GM12891 (cell line): ENCODE results near the gene CPXM1.

ENCODE experiments used
- DNase-seq: peaks from one replicate; pipeline ENCODE4 v3.0.0; 2011; ENCODE audit warnings: low spot score; ENCODE audit not compliant: insufficient read length
- FAIRE-seq: peaks from 2 replicates; lab custom pipeline; 2011; peaks lifted over from hg19 to GRCh38; lab: Jason Lieb, UNC
- PAX5 ChIP-seq: IDR thresholded peaks from 2 replicates; pipeline ENCODE4 v1.6.1; 2011; ENCODE audit warnings: low read length, moderate library complexity, mild to moderate bottlenecking; ENCODE audit not compliant: insufficient read depth, severe bottlenecking
- POLR2A ChIP-seq: IDR thresholded peaks from 2 replicates; pipeline ENCODE4 v1.6.1; 2011; ENCODE audit warnings: low read depth, low read length, control low read depth
- POLR2AphosphoS5 ChIP-seq: IDR thresholded peaks from 2 replicates; pipeline ENCODE4 v1.6.1; 2011; ENCODE audit warnings: low read depth, low read length, control low read depth
- POU2F2 ChIP-seq: IDR thresholded peaks from 2 replicates; pipeline ENCODE4 v1.6.1; 2011; ENCODE audit warnings: low read depth, mild to moderate bottlenecking, control low read depth, low read length, moderate library complexity
- SPI1 ChIP-seq: IDR thresholded peaks from 2 replicates; pipeline ENCODE4 v1.6.1; 2011; ENCODE audit warnings: low read depth, low read length, control low read depth
- TAF1 ChIP-seq: IDR thresholded peaks from 2 replicates; pipeline ENCODE4 v1.6.1; 2011; ENCODE audit warnings: low read depth, low read length, control low read depth

CPXM1 gene

DNA sequence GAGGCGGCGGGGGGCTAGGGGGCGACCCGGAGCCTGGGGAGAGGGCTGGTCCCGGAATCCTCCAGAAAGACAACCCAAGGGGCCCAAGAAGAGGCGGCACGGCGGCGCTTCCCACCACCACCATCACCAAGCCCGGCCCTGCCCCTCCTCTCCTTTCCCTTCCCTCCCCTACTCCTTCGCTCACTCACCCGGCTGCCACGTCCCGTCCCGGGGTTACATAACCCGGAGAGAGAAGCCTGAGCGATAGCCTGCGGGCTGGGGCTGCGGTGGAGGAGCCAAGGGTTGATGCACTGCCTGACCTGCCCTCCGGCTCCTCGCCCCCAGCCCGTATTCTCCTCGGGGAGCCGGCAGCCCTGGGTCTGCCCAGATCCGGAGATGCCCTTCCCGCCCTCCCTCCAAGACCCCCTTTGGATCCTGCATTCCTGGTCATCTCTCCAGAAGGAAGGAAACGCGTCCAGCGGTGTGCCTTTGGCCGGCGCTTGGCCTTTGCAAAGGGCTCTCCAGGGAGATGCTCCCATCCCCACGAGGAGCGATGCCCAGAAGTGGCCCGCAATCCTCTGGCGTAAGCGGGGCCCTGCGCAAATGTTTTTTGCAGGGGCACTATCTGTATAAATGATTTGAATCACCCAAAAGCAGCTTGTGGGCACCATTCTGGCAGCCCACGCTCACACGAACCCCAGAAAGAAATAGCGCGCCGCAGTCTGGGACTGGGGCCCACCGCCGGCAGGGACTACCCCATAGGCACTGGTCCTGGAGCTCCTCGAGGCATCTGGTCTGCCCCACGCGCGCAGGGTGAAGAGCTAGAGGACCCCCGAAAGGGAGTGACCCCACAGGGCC, 4.6 kb upstream of the CPXM1 start:
- no peak for DNase-seq
- FAIRE-seq: no peak
- TF ChIP-seq POLR2A: no peak
- no peak for TF ChIP-seq TAF1
- no peak for TF ChIP-seq PAX5
- TF ChIP-seq POU2F2: no peak
- TF ChIP-seq SPI1: no peak
- no peak for TF ChIP-seq POLR2AphosphoS5

DNA sequence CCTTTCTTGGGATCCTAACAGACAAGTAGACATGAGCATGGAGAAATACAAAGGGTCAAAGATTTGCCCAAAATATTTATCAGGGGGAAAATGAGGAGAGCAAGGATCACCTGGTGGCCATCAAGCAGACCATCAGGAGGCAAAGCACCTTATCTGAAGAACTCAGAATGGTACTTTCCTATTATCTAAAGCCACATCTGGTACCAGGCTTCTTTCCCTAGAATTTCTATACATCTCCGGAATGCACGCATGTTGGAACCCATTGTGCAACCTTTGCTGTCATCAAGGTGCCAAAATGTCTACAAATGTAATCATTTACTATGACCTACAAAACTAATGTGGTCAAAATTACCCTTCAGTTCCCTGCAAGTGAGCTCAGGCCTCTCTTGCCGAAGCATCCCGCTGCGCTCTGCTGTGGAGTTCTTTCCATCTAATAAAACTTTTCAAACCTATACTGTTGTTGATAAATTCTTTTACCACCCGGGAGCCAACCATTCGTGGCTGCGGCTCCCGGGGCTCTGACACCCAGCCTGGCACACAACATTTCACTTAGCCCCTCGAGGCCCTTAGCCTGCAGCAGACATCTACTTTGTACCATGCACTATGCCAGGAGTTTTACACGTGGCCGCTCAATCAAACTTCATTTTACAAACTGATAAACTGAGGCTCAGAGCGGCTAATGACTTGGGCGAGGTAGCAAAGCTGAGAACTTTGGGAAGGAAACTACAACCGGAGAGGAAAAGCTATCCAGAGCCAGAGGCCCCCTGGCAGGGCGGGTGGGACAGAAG, 3.8 kb upstream of the CPXM1 start:
- TF ChIP-seq PAX5 (no peak), SPI1 (no peak)
- FAIRE-seq (no peak), DNase-seq (no peak)

- no peak for DNase-seq
- peak; percentile 35 for FAIRE-seq
- TF ChIP-seq TAF1: no peak
- no peak for TF ChIP-seq POLR2AphosphoS5
- TF ChIP-seq POU2F2: no peak
- TF ChIP-seq POLR2A: no peak
- TF ChIP-seq SPI1: no peak
- TF ChIP-seq PAX5: no peak
Observed at GRCh38 chr20:2801286-2801728, 880 bp upstream of the CPXM1 start.

GRCh38 chr20:2799688-2800520, 523 bp downstream of the CPXM1 start:
- FAIRE-seq: peak; percentile 98
- no peak for TF ChIP-seq PAX5
- TF ChIP-seq TAF1: no peak
- no peak for TF ChIP-seq POLR2A
- TF ChIP-seq POU2F2: no peak
- no peak for TF ChIP-seq SPI1
- no peak for TF ChIP-seq POLR2AphosphoS5
- no peak for DNase-seq

GRCh38 chr20:2799271-2799670, 1.2 kb downstream of the CPXM1 start:
- TF ChIP-seq POLR2AphosphoS5 (no peak), SPI1 (no peak), TAF1 (no peak), POLR2A (no peak), POU2F2 (no peak), PAX5 (no peak)
- FAIRE-seq: peak; percentile 26
- no peak for DNase-seq

DNA sequence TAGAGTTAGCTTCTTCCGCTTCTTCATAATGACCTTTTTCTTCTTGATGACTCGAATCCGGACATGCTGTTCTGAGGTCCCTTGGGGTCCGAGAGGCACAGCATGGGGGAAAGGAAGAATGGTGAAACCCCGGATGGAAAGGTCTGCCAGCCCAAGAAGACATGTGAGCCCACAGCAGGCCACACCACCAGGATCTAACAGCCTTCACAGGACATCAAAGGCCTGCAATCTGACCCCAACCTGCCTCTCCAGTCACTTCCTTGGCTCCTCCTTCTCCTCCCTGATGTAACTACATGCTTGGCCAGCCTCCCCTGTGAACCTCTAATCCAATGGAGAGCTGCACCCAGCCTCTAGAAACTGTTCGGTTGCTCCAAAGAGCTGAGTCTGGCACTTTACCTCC, 1.6 kb downstream of the CPXM1 start:
- TF ChIP-seq POU2F2 (no peak), SPI1 (no peak), PAX5 (no peak), TAF1 (no peak), POLR2AphosphoS5 (no peak), POLR2A (no peak)
- DNase-seq: no peak
- FAIRE-seq: no peak

- TF ChIP-seq POLR2AphosphoS5: no peak
- no peak for TF ChIP-seq PAX5
- TF ChIP-seq POLR2A: no peak
- no peak for TF ChIP-seq POU2F2
- no peak for TF ChIP-seq SPI1
- no peak for TF ChIP-seq TAF1
- DNase-seq: no peak
- FAIRE-seq: no peak
Observed at GRCh38 chr20:2798095-2798805, 2.2 kb downstream of the CPXM1 start.

GRCh38 chr20:2797136-2797983, 3.1 kb downstream of the CPXM1 start:
- DNase-seq (no peak), FAIRE-seq (no peak)
- TF ChIP-seq PAX5 (no peak), SPI1 (no peak), POU2F2 (no peak), TAF1 (no peak), POLR2A (no peak), POLR2AphosphoS5 (no peak)
